Activated naive CD8-positive, alpha-beta T cell treated with anti-CD3 and anti-CD28 coated beads, Interleukin-2, amount 10 ng/mL, durations not matched to agents 7 days and 5 days (primary cell): Measurements from ENCODE around the gene OTULINL. TPM values are rescaled to one million over a fixed set of nuclear protein-coding genes. Genes with fewer than 3 reads are reported as not detected.

Experiments
- ATAC-seq: fragments of 150-1000 bp; cut with Tn5 transposase; one replicate; pipeline ENCODE4 v1.10.0; 2021; ENCODE audit warnings: low read depth, moderate library complexity
- POLR2A ChIA-PET: fragments of 350-600 bp; sonication (Branson Sonifier 250); formaldehyde crosslinking; loops from one replicate; lab custom pipeline; 2021; ENCODE audit warnings: antibody characterized with exemption; lab: Charles Lee
- DNase-seq: peaks from one replicate; pipeline ENCODE4 v3.0.0; 2021
- H3K27ac Mint-ChIP-seq: one replicate; pipeline ENCODE4 v1.8.0; 2022; ENCODE audit warnings: mild to moderate bottlenecking, mixed read lengths
- H3K27me3 Mint-ChIP-seq: one replicate; pipeline ENCODE4 v1.8.0; 2022; ENCODE audit warnings: mild to moderate bottlenecking, moderate library complexity, mixed read lengths
- H3K36me3 Mint-ChIP-seq: one replicate; pipeline ENCODE4 v1.8.0; 2021; ENCODE audit warnings: mild to moderate bottlenecking, mixed read lengths
- H3K4me1 Mint-ChIP-seq: one replicate; pipeline ENCODE4 v1.8.0; 2021; ENCODE audit warnings: mixed read lengths
- H3K4me3 Mint-ChIP-seq: one replicate; pipeline ENCODE4 v1.8.0; 2022; ENCODE audit warnings: mild to moderate bottlenecking, moderate library complexity, mixed read lengths
- H3K9me3 Mint-ChIP-seq: one replicate; pipeline ENCODE4 v1.8.0; 2021; ENCODE audit warnings: mixed read lengths
- total RNA-seq, 2 experiments: library from RNA; stranded (reverse); gene quantifications; one replicate each; pipeline ENCODE4 v1.2.3, GENCODE V29; 2021

The OTULINL gene
- total RNA-seq, 2 experiments from 2014 or later, result 67.7 to 68.4 TPM

GRCh38 chr5:14627270-14627669 is 45.7 kb downstream of the OTULINL start:
- Mint-ChIP-seq H3K36me3 (peaks cover 13% of the 10 kb centered on the region), H3K4me1 (no peaks in the 10 kb centered on the region), H3K4me3 (no peak overlapping the region), H3K27ac (no peak overlapping the region), H3K9me3 (peaks cover 2% of the 10 kb centered on the region), H3K27me3 (no peaks in the 10 kb centered on the region)
- ATAC-seq (no peak), DNase-seq (no peak)
- POLR2A ChIA-PET, result no interaction called here

GRCh38 chr5:14628346-14628745 is 46.8 kb downstream of the OTULINL start:
- Mint-ChIP-seq H3K4me3 (no peak overlapping the region), H3K4me1 (no peaks in the 10 kb centered on the region), H3K9me3 (peaks cover 2% of the 10 kb centered on the region), H3K27me3 (no peaks in the 10 kb centered on the region), H3K27ac (no peak overlapping the region), H3K36me3 (peaks cover 12% of the 10 kb centered on the region)
- POLR2A ChIA-PET, result interaction anchor here (1.2 to 1.3 kb wide), 2 partner anchors 35 to 46 kb away, joined by 3 to 9 read pairs; partner anchors contain the start of gene OTULINL
- ATAC-seq, result peak; percentile 76
- DNase-seq, result peak; percentile 65

GRCh38 chr5:14630671-14631070 is 49.1 kb downstream of the OTULINL start:
- Mint-ChIP-seq H3K27me3 (no peaks in the 10 kb centered on the region), H3K4me1 (no peaks in the 10 kb centered on the region), H3K4me3 (no peak overlapping the region), H3K27ac (no peak overlapping the region), H3K9me3 (peaks cover 2% of the 10 kb centered on the region), H3K36me3 (peaks cover 6% of the 10 kb centered on the region)
- POLR2A ChIA-PET, result interaction anchor here (1.0 kb wide), 1 partner anchor 48 kb away, joined by 3 read pairs; no protein-coding TSS in a partner anchor
- no peak for DNase-seq
- ATAC-seq, result no peak

- POLR2A ChIA-PET, result interaction anchor here (0.6 kb wide), 1 partner anchor 91 kb away, joined by 3 read pairs; no protein-coding TSS in a partner anchor
- DNase-seq (no peak), ATAC-seq (no peak)
- Mint-ChIP-seq H3K4me3 (no peak overlapping the region), H3K27me3 (peaks cover 11% of the 10 kb centered on the region), H3K27ac (no peak overlapping the region), H3K36me3 (no peaks in the 10 kb centered on the region), H3K9me3 (peaks cover 1% of the 10 kb centered on the region), H3K4me1 (no peaks in the 10 kb centered on the region)
These were observed 54.1 kb downstream of the OTULINL start for GRCh38 chr5:14635656-14636055.

- H3K9me3 Mint-ChIP-seq, result peaks cover 2% of the 10 kb centered on the region
- no peak overlapping the region for H3K4me3 Mint-ChIP-seq
- DNase-seq, result no peak
- POLR2A ChIA-PET, result no interaction called here
- H3K27ac Mint-ChIP-seq, result no peak overlapping the region
- no peaks in the 10 kb centered on the region for H3K36me3 Mint-ChIP-seq
- no peaks in the 10 kb centered on the region for H3K4me1 Mint-ChIP-seq
- peaks cover 23% of the 10 kb centered on the region for H3K27me3 Mint-ChIP-seq
- no peak for ATAC-seq
These were observed 59.2 kb downstream of the OTULINL start for GRCh38 chr5:14640765-14641164.

- POLR2A ChIA-PET, result interaction anchor here (1.2 kb wide), 1 partner anchor 279 kb away, joined by 4 read pairs; no protein-coding TSS in a partner anchor
These were observed 63.1 kb downstream of the OTULINL start for GRCh38 chr5:14644623-14645237.

GRCh38 chr5:14650052-14650451 is 68.5 kb downstream of the OTULINL start:
- Mint-ChIP-seq H3K36me3 (peaks cover 3% of the 10 kb centered on the region), H3K27me3 (peaks cover 17% of the 10 kb centered on the region), H3K4me3 (no peak overlapping the region), H3K9me3 (no peaks in the 10 kb centered on the region), H3K27ac (no peak overlapping the region), H3K4me1 (peaks cover 18% of the 10 kb centered on the region)
- ATAC-seq (no peak), DNase-seq (no peak)
- POLR2A ChIA-PET, result interaction anchor here (0.5 to 0.8 kb wide), 3 partner anchors 14 to 335 kb away, joined by 3 to 5 read pairs (median 3); no protein-coding TSS in a partner anchor

More at GRCh38 chr5:14644623-14645237, 63.1 kb downstream of the OTULINL start:
- DNase-seq, result no peak
- Mint-ChIP-seq H3K36me3 (no peaks in the 10 kb centered on the region), H3K27ac (no peak overlapping the region), H3K4me3 (no peak overlapping the region), H3K9me3 (peaks cover 1% of the 10 kb centered on the region), H3K27me3 (peaks cover 16% of the 10 kb centered on the region), H3K4me1 (peaks cover 12% of the 10 kb centered on the region)
- no peak for ATAC-seq

- peaks cover 8% of the 10 kb centered on the region for H3K36me3 Mint-ChIP-seq
- POLR2A ChIA-PET, result no interaction called here
- no peak overlapping the region for H3K27ac Mint-ChIP-seq
- peaks cover 22% of the 10 kb centered on the region for H3K4me1 Mint-ChIP-seq
- peaks cover 2% of the 10 kb centered on the region for H3K9me3 Mint-ChIP-seq
- DNase-seq (no peak), ATAC-seq (peak; percentile 58)
- peaks cover 10% of the 10 kb centered on the region for H3K27me3 Mint-ChIP-seq
- H3K4me3 Mint-ChIP-seq, result no peak overlapping the region
These were observed 73.7 kb downstream of the OTULINL start for GRCh38 chr5:14655146-14655741.

- H3K27me3 Mint-ChIP-seq, result peaks cover 2% of the 10 kb centered on the region
- no peak overlapping the region for H3K4me3 Mint-ChIP-seq
- POLR2A ChIA-PET, result interaction anchor here (1.0 kb wide), 1 partner anchor 75 kb away, joined by 3 read pairs; no protein-coding TSS in a partner anchor
- peaks cover 34% of the 10 kb centered on the region for H3K4me1 Mint-ChIP-seq
- H3K9me3 Mint-ChIP-seq, result peaks cover 3% of the 10 kb centered on the region
- peaks cover 16% of the 10 kb centered on the region for H3K36me3 Mint-ChIP-seq
- DNase-seq (no peak), ATAC-seq (no peak)
- no peak overlapping the region for H3K27ac Mint-ChIP-seq
These were observed 75.3 kb downstream of the OTULINL start for GRCh38 chr5:14656898-14657297.

- H3K9me3 Mint-ChIP-seq, result peaks cover 3% of the 10 kb centered on the region
- no peak overlapping the region for H3K4me3 Mint-ChIP-seq
- DNase-seq, result no peak
- POLR2A ChIA-PET, result interaction anchor here (0.6 kb wide), 1 partner anchor 302 kb away, joined by 3 read pairs; no protein-coding TSS in a partner anchor
- no peaks in the 10 kb centered on the region for H3K27me3 Mint-ChIP-seq
- peaks cover 20% of the 10 kb centered on the region for H3K36me3 Mint-ChIP-seq
- H3K27ac Mint-ChIP-seq, result peak overlapping the region; percentile 13
- no peak for ATAC-seq
- H3K4me1 Mint-ChIP-seq, result peaks cover 40% of the 10 kb centered on the region
These were observed 78.4 kb downstream of the OTULINL start for GRCh38 chr5:14659821-14660607.

GRCh38 chr5:14660833-14661232 is 79.2 kb downstream of the OTULINL start:
- POLR2A ChIA-PET, result interaction anchor here (0.6 kb wide), 1 partner anchor 303 kb away, joined by 3 read pairs; no protein-coding TSS in a partner anchor
- peaks cover 37% of the 10 kb centered on the region for H3K4me1 Mint-ChIP-seq

More at GRCh38 chr5:14660833-14661232, 79.2 kb downstream of the OTULINL start:
- Mint-ChIP-seq H3K4me3 (no peak overlapping the region), H3K9me3 (peaks cover 3% of the 10 kb centered on the region), H3K36me3 (peaks cover 20% of the 10 kb centered on the region), H3K27me3 (no peaks in the 10 kb centered on the region), H3K27ac (peak overlapping the region; percentile 50)
- ATAC-seq, result no peak
- no peak for DNase-seq
